HEK293T (cell line): ENCODE measurements around the gene EYS.

Experiments used
- CTCF ChIA-PET: fragments of 350-600 bp; formaldehyde crosslinking; extraction: SDS; loops from one replicate; lab custom pipeline; 2021; ENCODE audit warnings: antibody characterized with exemption, inconsistent platforms; lab: Yijun Ruan, JAX
- POLR2A ChIA-PET: fragments of 350-600 bp; formaldehyde crosslinking; extraction: SDS; loops from one replicate; lab custom pipeline; 2020; ENCODE audit warnings: antibody characterized with exemption, inconsistent platforms; lab: Yijun Ruan, JAX
- DNase-seq: peaks from one replicate; pipeline ENCODE4 v3.0.0; 2012; ENCODE audit warnings: mixed read lengths; ENCODE audit errors: extremely low spot score
- ARNT ChIP-seq: fragments of 450-650 bp; IDR thresholded peaks from 2 replicates; pipeline ENCODE4 v1.6.1; 2017; ENCODE audit warnings: mild to moderate bottlenecking
- BHLHE40 ChIP-seq: fragments of 450-650 bp; IDR thresholded peaks from 2 replicates; pipeline ENCODE4 v1.6.1; 2016; ENCODE audit warnings: mild to moderate bottlenecking, moderate library complexity, borderline replicate concordance
- CTBP1 ChIP-seq: fragments of 450-650 bp; IDR thresholded peaks from 2 replicates; pipeline ENCODE4 v1.6.1; 2016; ENCODE audit warnings: borderline replicate concordance
- ELF4 ChIP-seq: fragments of 450-650 bp; IDR thresholded peaks from 2 replicates; pipeline ENCODE4 v1.6.1; 2017; ENCODE audit warnings: antibody characterized with exemption
- FOXA1 ChIP-seq: fragments of 450-650 bp; IDR thresholded peaks from 2 replicates; pipeline ENCODE4 v1.6.1; 2016; ENCODE audit warnings: mild to moderate bottlenecking
- FOXK2 ChIP-seq: fragments of 450-650 bp; IDR thresholded peaks from 2 replicates; pipeline ENCODE4 v1.6.1; 2016; ENCODE audit warnings: mild to moderate bottlenecking
- FOXM1 ChIP-seq: fragments of 450-650 bp; IDR thresholded peaks from 2 replicates; pipeline ENCODE4 v1.6.1; 2017; ENCODE audit warnings: mild to moderate bottlenecking, borderline replicate concordance
- HDGF ChIP-seq: fragments of 450-650 bp; IDR thresholded peaks from 2 replicates; pipeline ENCODE4 v1.6.1; 2017; ENCODE audit warnings: antibody characterized with exemption, borderline replicate concordance
- L3MBTL2 ChIP-seq: fragments of 450-650 bp; conservative IDR thresholded peaks from 2 replicates; pipeline ENCODE4 v1.6.1; 2016; ENCODE audit warnings: mild to moderate bottlenecking
- LEF1 ChIP-seq: fragments of 450-650 bp; IDR thresholded peaks from 2 replicates; pipeline ENCODE4 v1.6.1; 2017; ENCODE audit warnings: mild to moderate bottlenecking, borderline replicate concordance
- NFRKB ChIP-seq: fragments of 450-650 bp; IDR thresholded peaks from 2 replicates; pipeline ENCODE4 v1.6.1; 2016; ENCODE audit warnings: mild to moderate bottlenecking, moderate library complexity
- SP1 ChIP-seq: fragments of 450-650 bp; IDR thresholded peaks from 2 replicates; pipeline ENCODE4 v1.6.1; 2017
- SUZ12 ChIP-seq: fragments of 450-650 bp; IDR thresholded peaks from 2 replicates; pipeline ENCODE4 v1.6.1; 2016; ENCODE audit warnings: mild to moderate bottlenecking
- TARDBP ChIP-seq: fragments of 450-650 bp; IDR thresholded peaks from 2 replicates; pipeline ENCODE4 v1.6.1; 2016
- ZNF384 ChIP-seq: fragments of 450-650 bp; IDR thresholded peaks from 2 replicates; pipeline ENCODE4 v1.6.1; 2016
- TF ChIP-seq, protein P1 (sequence below): fragments of 450-650 bp; IDR thresholded peaks from 2 replicates; pipeline ENCODE4 v1.6.1; 2016

The EYS gene

DNA sequence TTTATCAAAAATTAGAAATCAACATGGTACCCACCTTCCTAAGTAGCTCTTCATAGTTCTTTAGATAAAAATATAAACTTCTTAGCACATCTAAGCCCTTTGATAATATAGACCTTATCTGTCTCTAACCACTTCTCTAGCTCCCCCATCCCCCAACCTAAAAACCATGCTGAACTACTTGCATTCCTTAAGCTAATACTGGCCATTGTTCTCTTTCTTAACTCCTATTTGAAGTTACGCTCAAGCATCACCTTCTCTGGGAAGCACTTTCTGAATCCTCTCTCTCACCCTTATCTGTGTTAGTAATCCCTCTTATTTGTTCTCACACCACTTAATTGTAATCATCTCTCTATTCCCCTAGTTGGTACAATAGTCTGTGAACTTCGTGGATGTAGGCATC lies 1918.5 kb downstream of the EYS start:
- ChIA-PET POLR2A (no interaction called here), CTCF (interaction anchor here (0.6 kb wide), 1 partner anchor 10 kb away, joined by 3 read pairs; no protein-coding TSS in a partner anchor)
- TF ChIP-seq ELF4 (no peak), HDGF (no peak), SUZ12 (no peak), FOXA1 (no peak), NFRKB (no peak), TARDBP (no peak)
- no peak for DNase-seq

DNA sequence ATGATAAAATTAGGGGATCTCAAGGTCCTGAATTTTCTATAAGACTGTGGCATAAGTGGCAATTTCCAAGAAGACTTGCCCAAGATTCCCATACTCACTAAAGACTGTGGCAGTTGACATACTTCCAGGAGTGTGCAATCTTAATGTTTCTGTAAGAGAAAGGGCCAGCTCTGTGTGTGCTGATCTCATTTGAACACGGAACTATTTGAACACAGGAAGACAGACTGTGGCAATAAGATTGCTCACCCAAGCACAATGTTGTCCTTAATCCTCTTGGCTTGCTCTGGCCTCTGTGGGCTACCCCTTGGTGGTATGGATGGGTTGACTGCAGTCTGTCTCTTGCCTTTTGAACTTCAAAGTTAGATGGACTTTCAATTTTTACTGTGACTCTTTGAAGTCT lies 1920.0 kb downstream of the EYS start:
- ChIA-PET POLR2A (no interaction called here), CTCF (no interaction called here)
- TF ChIP-seq BHLHE40 (no peak), FOXK2 (no peak), ZNF384 (no peak)
- DNase-seq: no peak

GRCh38 chr6:63785006-63785405 lies 1922.0 kb downstream of the EYS start:
- TF ChIP-seq NFRKB: no peak
- TF ChIP-seq, protein P1, sequence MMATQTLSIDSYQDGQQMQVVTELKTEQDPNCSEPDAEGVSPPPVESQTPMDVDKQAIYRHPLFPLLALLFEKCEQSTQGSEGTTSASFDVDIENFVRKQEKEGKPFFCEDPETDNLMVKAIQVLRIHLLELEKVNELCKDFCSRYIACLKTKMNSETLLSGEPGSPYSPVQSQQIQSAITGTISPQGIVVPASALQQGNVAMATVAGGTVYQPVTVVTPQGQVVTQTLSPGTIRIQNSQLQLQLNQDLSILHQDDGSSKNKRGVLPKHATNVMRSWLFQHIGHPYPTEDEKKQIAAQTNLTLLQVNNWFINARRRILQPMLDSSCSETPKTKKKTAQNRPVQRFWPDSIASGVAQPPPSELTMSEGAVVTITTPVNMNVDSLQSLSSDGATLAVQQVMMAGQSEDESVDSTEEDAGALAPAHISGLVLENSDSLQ: no peak
- no peak for TF ChIP-seq FOXA1
- no peak for TF ChIP-seq BHLHE40
- TF ChIP-seq SP1: no peak
- TF ChIP-seq ELF4: no peak
- TF ChIP-seq HDGF: no peak
- TF ChIP-seq L3MBTL2: no peak
- TF ChIP-seq FOXK2: no peak
- no peak for TF ChIP-seq FOXM1
- TF ChIP-seq SUZ12: no peak
- no peak for TF ChIP-seq CTBP1
- TF ChIP-seq ZNF384: no peak
- no peak for TF ChIP-seq LEF1
- TF ChIP-seq TARDBP: no peak
- no peak for TF ChIP-seq ARNT
- CTCF ChIA-PET: no interaction called here
- no peak for DNase-seq
- POLR2A ChIA-PET: no interaction called here

GRCh38 chr6:63783096-63783495 lies 1923.9 kb downstream of the EYS start:
- ChIA-PET POLR2A (no interaction called here), CTCF (no interaction called here)
- no peak for TF ChIP-seq HDGF
- no peak for TF ChIP-seq FOXK2
- no peak for TF ChIP-seq ZNF384
- TF ChIP-seq FOXA1: no peak
- TF ChIP-seq CTBP1: no peak
- no peak for TF ChIP-seq ARNT
- TF ChIP-seq, protein P1: no peak
- no peak for TF ChIP-seq SP1
- no peak for TF ChIP-seq TARDBP
- TF ChIP-seq SUZ12: no peak
- TF ChIP-seq FOXM1: no peak
- no peak for TF ChIP-seq L3MBTL2
- TF ChIP-seq NFRKB: no peak
- TF ChIP-seq LEF1: no peak
- no peak for TF ChIP-seq ELF4
- DNase-seq: no peak

DNA sequence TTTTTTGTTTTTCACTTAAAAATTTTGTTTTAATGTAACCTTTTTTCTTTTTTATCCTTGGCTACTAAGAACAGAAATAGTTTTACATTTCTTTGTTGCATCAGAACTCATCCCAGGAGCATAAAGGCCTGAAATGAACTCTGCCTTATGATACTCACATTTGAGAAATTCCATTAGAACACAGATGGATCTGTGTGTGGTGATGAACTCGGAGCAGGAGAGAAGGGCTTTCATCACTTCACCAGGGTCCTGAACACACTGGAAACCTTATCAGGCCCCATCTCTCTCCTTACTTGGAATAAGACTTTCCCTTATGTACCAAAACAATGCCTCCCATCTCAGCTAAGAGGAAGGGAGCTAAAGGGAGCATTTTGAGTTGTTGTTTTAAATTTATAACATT lies 1932.1 kb downstream of the EYS start:
- TF ChIP-seq TARDBP (no peak), SP1 (no peak), BHLHE40 (no peak), HDGF (no peak), NFRKB (no peak), ZNF384 (no peak), SUZ12 (no peak), L3MBTL2 (no peak), LEF1 (no peak), CTBP1 (no peak), ARNT (no peak), FOXK2 (no peak), FOXA1 (no peak), ELF4 (no peak), FOXM1 (no peak)
- TF ChIP-seq, protein P1: no peak
- no peak for DNase-seq
- ChIA-PET CTCF (no interaction called here), POLR2A (no interaction called here)

DNA sequence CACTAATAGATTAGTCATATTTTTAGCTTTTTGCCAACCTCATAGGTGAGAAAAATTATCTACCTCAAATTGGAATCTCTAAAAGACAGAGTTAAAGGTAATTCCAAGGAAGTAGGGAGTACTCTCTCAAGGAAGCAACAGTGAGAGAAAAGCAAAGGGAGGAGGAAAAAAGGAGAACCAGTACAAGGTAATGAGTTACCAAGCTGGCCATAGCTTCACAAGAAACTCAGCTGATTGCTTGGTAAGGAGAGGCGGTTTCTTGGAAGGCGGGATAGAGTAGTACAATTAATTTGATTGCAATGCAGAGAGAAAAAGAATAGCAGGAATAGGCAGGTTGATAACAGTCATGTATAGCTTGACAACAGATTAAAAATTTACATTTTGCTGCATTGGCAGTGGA lies 1933.8 kb downstream of the EYS start:
- ChIA-PET CTCF (interaction anchor here (0.6 to 0.9 kb wide), 2 partner anchors 29 to 530 kb away, joined by 4 to 6 read pairs; no protein-coding TSS in a partner anchor), POLR2A (no interaction called here)
- TF ChIP-seq ELF4 (no peak), FOXA1 (no peak), L3MBTL2 (no peak), HDGF (no peak), LEF1 (no peak), SUZ12 (no peak), NFRKB (no peak), FOXM1 (no peak), TARDBP (no peak)
- no peak for DNase-seq

GRCh38 chr6:63765828-63766227 lies 1941.2 kb downstream of the EYS start:
- no peak for DNase-seq
- TF ChIP-seq ZNF384: no peak
- CTCF ChIA-PET: no interaction called here
- POLR2A ChIA-PET: no interaction called here
